Spleen (tissue), 7 donors: ENCODE data around the gene CA10.

Source experiments
- POLR2A ChIP-seq, 3 donors: fragments of 450-650 bp; IDR thresholded peaks; one replicate each; pipeline ENCODE4 v1.5.1; 2017; ENCODE audit warnings: antibody characterized with exemption in 3 of 3, mild to moderate bottlenecking in 1 of 3
- TF ChIP-seq, protein P1 (sequence below), 11 experiments: fragments of 200-600 bp in 7 of 11; fragments of 450-650 bp in 4 of 11; sonication (generic) in 4 of 11; IDR thresholded peaks in 8 of 11; conservative IDR thresholded peaks in 3 of 11; 1 replicate in 7 of 11; 2 replicates in 4 of 11; pipeline versions ENCODE4 v1.4.0 to v1.8.0; 2016 to 2021; ENCODE audit warnings: antibody characterized with exemption in 11 of 11, inconsistent platforms in 4 of 11, mild to moderate bottlenecking in 1 of 11
- donor health status: DM: no; HTN: no; CAD: no; lungs with moderate emphysema.
- donor health status: DM: no; HTN: no; CAD: no.
- donor health status: DM: no; HTN: no; CAD: no.

DNA sequence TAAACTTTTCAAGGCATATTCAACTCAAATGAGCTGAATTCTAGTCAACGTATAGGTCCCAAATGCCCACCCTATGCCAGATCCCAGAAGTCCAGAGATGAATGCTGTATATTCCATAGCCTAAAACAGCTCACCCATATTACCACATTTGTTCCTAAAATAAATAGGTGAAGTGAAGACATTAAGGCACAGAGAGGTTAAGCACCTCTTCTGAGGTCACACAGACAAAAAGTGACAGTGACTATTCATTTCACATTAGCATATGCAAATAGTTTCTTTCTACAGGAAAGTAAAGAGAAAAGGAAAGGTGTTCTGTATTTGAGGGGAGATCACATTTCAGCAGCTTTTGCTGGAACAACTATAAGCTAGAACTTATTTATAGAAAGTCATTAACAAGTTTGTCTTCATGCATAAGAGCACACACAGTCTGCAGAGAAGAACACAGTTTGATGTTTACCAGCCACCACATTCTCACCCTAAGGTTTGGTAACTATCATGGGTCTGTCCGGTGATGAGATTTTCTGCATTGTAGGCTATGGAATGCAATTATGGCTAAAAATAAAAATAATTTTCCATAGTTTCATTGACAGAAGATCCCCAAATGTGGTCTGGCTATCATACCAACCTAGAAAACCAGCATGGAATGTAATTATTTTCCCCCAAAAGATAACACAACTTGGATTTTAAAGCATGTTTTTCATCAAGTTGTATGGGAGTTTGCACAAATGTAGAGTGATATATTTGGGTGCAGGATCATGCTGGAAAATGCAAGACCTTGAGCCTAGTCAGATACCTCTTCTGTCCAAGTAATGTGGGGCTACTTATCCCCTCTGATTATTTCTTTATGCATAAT lies 496.1 kb downstream of the CA10 start:
- TF ChIP-seq, protein P1, sequence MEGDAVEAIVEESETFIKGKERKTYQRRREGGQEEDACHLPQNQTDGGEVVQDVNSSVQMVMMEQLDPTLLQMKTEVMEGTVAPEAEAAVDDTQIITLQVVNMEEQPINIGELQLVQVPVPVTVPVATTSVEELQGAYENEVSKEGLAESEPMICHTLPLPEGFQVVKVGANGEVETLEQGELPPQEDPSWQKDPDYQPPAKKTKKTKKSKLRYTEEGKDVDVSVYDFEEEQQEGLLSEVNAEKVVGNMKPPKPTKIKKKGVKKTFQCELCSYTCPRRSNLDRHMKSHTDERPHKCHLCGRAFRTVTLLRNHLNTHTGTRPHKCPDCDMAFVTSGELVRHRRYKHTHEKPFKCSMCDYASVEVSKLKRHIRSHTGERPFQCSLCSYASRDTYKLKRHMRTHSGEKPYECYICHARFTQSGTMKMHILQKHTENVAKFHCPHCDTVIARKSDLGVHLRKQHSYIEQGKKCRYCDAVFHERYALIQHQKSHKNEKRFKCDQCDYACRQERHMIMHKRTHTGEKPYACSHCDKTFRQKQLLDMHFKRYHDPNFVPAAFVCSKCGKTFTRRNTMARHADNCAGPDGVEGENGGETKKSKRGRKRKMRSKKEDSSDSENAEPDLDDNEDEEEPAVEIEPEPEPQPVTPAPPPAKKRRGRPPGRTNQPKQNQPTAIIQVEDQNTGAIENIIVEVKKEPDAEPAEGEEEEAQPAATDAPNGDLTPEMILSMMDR (IDR thresholded peaks at IDR 0.05 in 8 of 11, conservative IDR thresholded peaks at IDR 0.05 in 3 of 11): no peak
- TF ChIP-seq POLR2A (IDR thresholded peaks at IDR 0.05): no peak
